HG03280 (cell line): ENCODE results near the gene AQP12A.

Source experiments
- ATAC-seq: cut with Tn5 transposase; IDR thresholded peaks from one replicate; pipeline ENCODE4 v1.9.1; 2021; ENCODE audit warnings: mild to moderate bottlenecking, moderate library complexity; ENCODE audit not compliant: unreplicated experiment

Gene AQP12A

GRCh38 chr2:240733803-240734495 lies 42.3 kb downstream of the AQP12A start:
- no peak for ATAC-seq

GRCh38 chr2:240734756-240735155 lies 43.1 kb downstream of the AQP12A start:
- no peak for ATAC-seq

GRCh38 chr2:240735476-240735875 lies 43.8 kb downstream of the AQP12A start:
- ATAC-seq, result no peak

GRCh38 chr2:240736281-240737250 lies 44.9 kb downstream of the AQP12A start:
- ATAC-seq, result no peak

GRCh38 chr2:240737512-240737911 lies 45.8 kb downstream of the AQP12A start:
- ATAC-seq, result no peak

- ATAC-seq, result no peak
These were observed 46.3 kb downstream of the AQP12A start for GRCh38 chr2:240737958-240738357.

GRCh38 chr2:240739797-240740196 lies 48.1 kb downstream of the AQP12A start:
- ATAC-seq, result no peak

GRCh38 chr2:240741091-240741490 lies 49.4 kb downstream of the AQP12A start:
- ATAC-seq, result no peak

GRCh38 chr2:240742602-240743095 lies 51.0 kb downstream of the AQP12A start:
- no peak for ATAC-seq

- no peak for ATAC-seq
These were observed 53.8 kb downstream of the AQP12A start for GRCh38 chr2:240745456-240745855.

- no peak for ATAC-seq
These were observed 54.3 kb downstream of the AQP12A start for GRCh38 chr2:240745962-240746361.

GRCh38 chr2:240746671-240747070 lies 55.0 kb downstream of the AQP12A start:
- ATAC-seq, result no peak

- ATAC-seq, result no peak
These were observed 55.6 kb downstream of the AQP12A start for GRCh38 chr2:240747256-240747655.
